Transverse colon (tissue), 4 donors: ENCODE data around the gene CPHXL2.

ENCODE experiments used
- POLR2AphosphoS5 ChIP-seq, 3 donors: sonication (generic); formaldehyde crosslinking; IDR thresholded peaks; one replicate each; pipeline ENCODE4 v1.6.1; 2016; ENCODE audit warnings: antibody characterized with exemption in 3 of 3
- TF ChIP-seq, protein P1 (sequence below), 5 experiments: fragments of 200-600 bp in 3 of 5; fragments of 450-650 bp in 2 of 5; sonication (generic) in 3 of 5; IDR thresholded peaks; 1 replicate in 2 of 5; 2 replicates in 3 of 5; pipeline ENCODE4 v1.5.1; 2016 to 2017; ENCODE audit warnings: antibody characterized with exemption in 5 of 5, inconsistent platforms in 3 of 5, mild to moderate bottlenecking in 2 of 5, moderate library complexity in 1 of 5

DNA sequence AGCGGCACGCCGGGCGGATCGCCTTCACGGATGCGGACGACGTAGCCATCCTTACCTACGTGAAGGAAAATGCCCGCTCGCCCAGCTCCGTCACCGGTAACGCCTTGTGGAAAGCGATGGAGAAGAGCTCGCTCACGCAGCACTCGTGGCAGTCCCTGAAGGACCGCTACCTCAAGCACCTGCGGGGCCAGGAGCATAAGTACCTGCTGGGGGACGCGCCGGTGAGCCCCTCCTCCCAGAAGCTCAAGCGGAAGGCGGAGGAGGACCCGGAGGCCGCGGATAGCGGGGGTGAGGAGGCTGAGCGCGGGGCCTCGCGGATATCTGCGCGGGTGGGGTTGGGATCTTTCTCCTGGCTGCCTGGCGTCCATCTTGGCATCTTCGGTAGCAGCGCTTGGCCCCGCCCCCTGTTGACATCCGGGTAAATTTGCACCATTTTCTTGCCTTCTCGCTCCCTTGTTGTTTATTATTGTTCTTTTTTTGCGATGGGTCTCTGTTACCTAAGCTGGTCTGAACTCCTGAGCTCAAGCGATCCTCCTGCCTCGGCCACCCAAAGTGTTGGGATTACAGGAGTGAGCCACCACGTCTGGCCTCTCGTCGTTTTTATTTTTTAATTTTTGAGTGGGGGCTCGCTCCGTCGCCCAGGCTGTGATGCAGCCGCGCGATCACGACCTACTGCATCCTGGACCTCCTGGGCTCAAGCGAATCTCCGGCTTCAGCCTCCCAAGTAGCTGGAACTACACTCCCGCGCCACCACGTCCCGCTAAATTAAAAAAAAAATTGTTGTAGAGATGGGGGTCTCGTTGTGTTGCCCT lies 28.3 kb downstream of the CPHXL2 start:
- TF ChIP-seq, protein P1, sequence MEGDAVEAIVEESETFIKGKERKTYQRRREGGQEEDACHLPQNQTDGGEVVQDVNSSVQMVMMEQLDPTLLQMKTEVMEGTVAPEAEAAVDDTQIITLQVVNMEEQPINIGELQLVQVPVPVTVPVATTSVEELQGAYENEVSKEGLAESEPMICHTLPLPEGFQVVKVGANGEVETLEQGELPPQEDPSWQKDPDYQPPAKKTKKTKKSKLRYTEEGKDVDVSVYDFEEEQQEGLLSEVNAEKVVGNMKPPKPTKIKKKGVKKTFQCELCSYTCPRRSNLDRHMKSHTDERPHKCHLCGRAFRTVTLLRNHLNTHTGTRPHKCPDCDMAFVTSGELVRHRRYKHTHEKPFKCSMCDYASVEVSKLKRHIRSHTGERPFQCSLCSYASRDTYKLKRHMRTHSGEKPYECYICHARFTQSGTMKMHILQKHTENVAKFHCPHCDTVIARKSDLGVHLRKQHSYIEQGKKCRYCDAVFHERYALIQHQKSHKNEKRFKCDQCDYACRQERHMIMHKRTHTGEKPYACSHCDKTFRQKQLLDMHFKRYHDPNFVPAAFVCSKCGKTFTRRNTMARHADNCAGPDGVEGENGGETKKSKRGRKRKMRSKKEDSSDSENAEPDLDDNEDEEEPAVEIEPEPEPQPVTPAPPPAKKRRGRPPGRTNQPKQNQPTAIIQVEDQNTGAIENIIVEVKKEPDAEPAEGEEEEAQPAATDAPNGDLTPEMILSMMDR (IDR thresholded peaks at IDR 0.05) = no peak
- peak in 2 of 3 donors; percentile 9 to 51 for TF ChIP-seq POLR2AphosphoS5 (IDR thresholded peaks at IDR 0.05)
